Measurements from ENCODE around the gene RBM33. TPM values are rescaled to one million over a fixed set of nuclear protein-coding genes. Genes with fewer than 3 reads are reported as not detected.

The RBM33 gene
- polyA plus RNA-seq, 1 experiment, result 9.5 TPM

GRCh38 chr7:155796381-155797261, 152.2 kb downstream of the RBM33 start:
- Histone ChIP-seq H3K9me3 (ENCODE audit: control insufficient read depth, insufficient read depth, low read length) (peaks cover 5% of the 10 kb centered on the region; the same call in 1 of the 2 replicates), H3K4me3 (ENCODE audit: low read depth, low read length) (peak overlapping the region; percentile 13; the same call in 1 of the 2 replicates), H3K27ac (ENCODE audit: low read depth, low read length) (no peak overlapping the region), H3K27me3 (ENCODE audit: control insufficient read depth, insufficient read depth, low read length) (peaks cover 24% of the 10 kb centered on the region)
- DNase-seq (ENCODE audit: low read depth, low spot score), result no peak
- ChIA-PET POLR2A (no interaction called here), CTCF (interaction anchor here (0.6 to 4.6 kb wide), 13 partner anchors 14 to 1035 kb away, joined by 3 to 39 read pairs (median 5); no protein-coding TSS in a partner anchor)
- TF ChIP-seq CTCF (IDR thresholded peaks at IDR 0.05; ENCODE audit: low read depth, low read length), result peak; percentile 62

- H3K9me3 ChIP-seq (ENCODE audit: control insufficient read depth, insufficient read depth, low read length), result peaks cover 2% of the 10 kb centered on the region; the same call in 1 of the 2 replicates
- ChIA-PET POLR2A (no interaction called here), CTCF (interaction anchor here (0.6 to 4.6 kb wide), 18 partner anchors 13 to 1034 kb away, joined by 3 to 39 read pairs (median 4); no protein-coding TSS in a partner anchor)
- H3K4me3 ChIP-seq (ENCODE audit: low read depth, low read length), result no peak overlapping the region
- H3K27me3 ChIP-seq (ENCODE audit: control insufficient read depth, insufficient read depth, low read length), result peaks cover 28% of the 10 kb centered on the region
- no peak; the same call in 1 of the 2 replicates for TF ChIP-seq CTCF (IDR thresholded peaks at IDR 0.05; ENCODE audit: low read depth, low read length)
- no peak overlapping the region for H3K27ac ChIP-seq (ENCODE audit: low read depth, low read length)
- no peak for DNase-seq (ENCODE audit: low read depth, low spot score)
Observed at GRCh38 chr7:155797262-155798250, 153.1 kb downstream of the RBM33 start.

GRCh38 chr7:155798673-155799439, 154.4 kb downstream of the RBM33 start:
- ChIA-PET POLR2A (no interaction called here), CTCF (interaction anchor here (0.8 to 4.6 kb wide), 6 partner anchors 200 to 1030 kb away, joined by 3 to 39 read pairs (median 5); no protein-coding TSS in a partner anchor)
- Histone ChIP-seq H3K4me3 (ENCODE audit: low read depth, low read length) (no peak overlapping the region), H3K27ac (ENCODE audit: low read depth, low read length) (no peak overlapping the region), H3K27me3 (ENCODE audit: control insufficient read depth, insufficient read depth, low read length) (peaks cover 34% of the 10 kb centered on the region), H3K9me3 (ENCODE audit: control insufficient read depth, insufficient read depth, low read length) (no peaks in the 10 kb centered on the region; the same call in 1 of the 2 replicates)
- no peak for DNase-seq (ENCODE audit: low read depth, low spot score)
- no peak for TF ChIP-seq CTCF (IDR thresholded peaks at IDR 0.05; ENCODE audit: low read depth, low read length)

- no peaks in the 10 kb centered on the region; the same call in 1 of the 2 replicates for H3K9me3 ChIP-seq (ENCODE audit: control insufficient read depth, insufficient read depth, low read length)
- DNase-seq (ENCODE audit: low read depth, low spot score), result no peak
- POLR2A ChIA-PET, result no interaction called here
- no peak overlapping the region for H3K4me3 ChIP-seq (ENCODE audit: low read depth, low read length)
- H3K27ac ChIP-seq (ENCODE audit: low read depth, low read length), result no peak overlapping the region
- CTCF ChIA-PET, result interaction anchor here (1.6 to 4.6 kb wide), 2 partner anchors 964 to 1017 kb away, joined by 5 to 39 read pairs; no protein-coding TSS in a partner anchor
- no peak for TF ChIP-seq CTCF (IDR thresholded peaks at IDR 0.05; ENCODE audit: low read depth, low read length)
- peaks cover 39% of the 10 kb centered on the region for H3K27me3 ChIP-seq (ENCODE audit: control insufficient read depth, insufficient read depth, low read length)
Observed at GRCh38 chr7:155799514-155799913, 155.1 kb downstream of the RBM33 start.

Measured in AG04450 (cell line).